ENCODE measurements around the gene PPP1R27. TPM values are rescaled to one million over a fixed set of nuclear protein-coding genes. Genes with fewer than 3 reads are reported as not detected.
A peak's percentile ranks its signal among the peaks of the same experiment; 100 is the strongest.

PPP1R27 gene
- total RNA-seq: not detected

- H3K4me1 Mint-ChIP-seq: peaks cover 11% of the 10 kb centered on the region
- H3K36me3 Mint-ChIP-seq: no peaks in the 10 kb centered on the region
- peak within 1 kb of the TSS; percentile 89 for H3K27ac Mint-ChIP-seq
- peak within 1 kb of the TSS; percentile 87 for H3K4me3 Mint-ChIP-seq
- H3K27me3 Mint-ChIP-seq: no peaks in the 10 kb centered on the region
- H3K9me3 Mint-ChIP-seq: no peaks in the 10 kb centered on the region
- no peak for DNase-seq
Measured at GRCh38 chr17:81834831-81835267, at the start of gene PPP1R27. Gene PPP1R27, minus strand, starts transcription at chr17:81835050. Its CDS starts 97 bp downstream, at chr17:81834953.

GRCh38 chr17:81884520-81884919 is 49.7 kb upstream of the PPP1R27 start:
- no peak for DNase-seq
- no peaks in the 10 kb centered on the region for H3K9me3 Mint-ChIP-seq
- H3K36me3 Mint-ChIP-seq: peaks cover 52% of the 10 kb centered on the region
- peak overlapping the region; percentile 29 for H3K27ac Mint-ChIP-seq
- H3K4me3 Mint-ChIP-seq: no peak overlapping the region
- H3K4me1 Mint-ChIP-seq: peaks cover 12% of the 10 kb centered on the region
- no peaks in the 10 kb centered on the region for H3K27me3 Mint-ChIP-seq

- no peaks in the 10 kb centered on the region for H3K9me3 Mint-ChIP-seq
- H3K27ac Mint-ChIP-seq: no peak overlapping the region
- peaks cover 31% of the 10 kb centered on the region for H3K36me3 Mint-ChIP-seq
- no peak for DNase-seq
- H3K4me3 Mint-ChIP-seq: no peak overlapping the region
- peaks cover 7% of the 10 kb centered on the region for H3K4me1 Mint-ChIP-seq
- H3K27me3 Mint-ChIP-seq: no peaks in the 10 kb centered on the region
Measured at GRCh38 chr17:81879121-81879520, 44.3 kb upstream of the PPP1R27 start.

GRCh38 chr17:81878294-81878693 is 43.4 kb upstream of the PPP1R27 start:
- Mint-ChIP-seq H3K36me3 (peaks cover 32% of the 10 kb centered on the region), H3K27me3 (no peaks in the 10 kb centered on the region), H3K4me3 (no peak overlapping the region), H3K9me3 (no peaks in the 10 kb centered on the region), H3K27ac (no peak overlapping the region), H3K4me1 (peaks cover 13% of the 10 kb centered on the region)
- DNase-seq: no peak

- no peak overlapping the region for H3K4me3 Mint-ChIP-seq
- peaks cover 36% of the 10 kb centered on the region for H3K36me3 Mint-ChIP-seq
- H3K27me3 Mint-ChIP-seq: no peaks in the 10 kb centered on the region
- H3K4me1 Mint-ChIP-seq: peaks cover 20% of the 10 kb centered on the region
- no peak for DNase-seq
- H3K27ac Mint-ChIP-seq: no peak overlapping the region
- H3K9me3 Mint-ChIP-seq: no peaks in the 10 kb centered on the region
Measured at GRCh38 chr17:81877569-81877968, 42.7 kb upstream of the PPP1R27 start.

- Mint-ChIP-seq H3K36me3 (peaks cover 24% of the 10 kb centered on the region), H3K27me3 (no peaks in the 10 kb centered on the region), H3K4me3 (peak overlapping the region; percentile 85), H3K27ac (peak overlapping the region; percentile 94), H3K4me1 (peaks cover 36% of the 10 kb centered on the region), H3K9me3 (no peaks in the 10 kb centered on the region)
- peak; percentile 97 for DNase-seq
Measured at GRCh38 chr17:81871387-81872230, 36.8 kb upstream of the PPP1R27 start.

GRCh38 chr17:81870981-81871386 is 36.1 kb upstream of the PPP1R27 start, which contains the start of gene ARHGDIA:
Gene ARHGDIA, minus strand, starts transcription at chr17:81871337. Its CDS starts 1,407 bp downstream, at chr17:81869930.
- no peaks in the 10 kb centered on the region for H3K9me3 Mint-ChIP-seq
- peaks cover 24% of the 10 kb centered on the region for H3K36me3 Mint-ChIP-seq
- H3K4me3 Mint-ChIP-seq: peak within 1 kb of the TSS; percentile 93
- DNase-seq: no peak
- H3K27ac Mint-ChIP-seq: peak within 1 kb of the TSS; percentile 95
- H3K4me1 Mint-ChIP-seq: peaks cover 37% of the 10 kb centered on the region
- H3K27me3 Mint-ChIP-seq: no peaks in the 10 kb centered on the region

- Mint-ChIP-seq H3K4me3 (peak overlapping the region; percentile 93), H3K36me3 (peaks cover 26% of the 10 kb centered on the region), H3K9me3 (no peaks in the 10 kb centered on the region), H3K27ac (peak overlapping the region; percentile 95), H3K27me3 (no peaks in the 10 kb centered on the region), H3K4me1 (peaks cover 43% of the 10 kb centered on the region)
- DNase-seq: peak; percentile 63
Measured at GRCh38 chr17:81870131-81870980, 35.5 kb upstream of the PPP1R27 start.

GRCh38 chr17:81869221-81870130 is 34.6 kb upstream of the PPP1R27 start:
- no peaks in the 10 kb centered on the region for H3K27me3 Mint-ChIP-seq
- peak overlapping the region; percentile 93 for H3K4me3 Mint-ChIP-seq
- H3K27ac Mint-ChIP-seq: peak overlapping the region; percentile 95
- peak; percentile 72 for DNase-seq
- H3K36me3 Mint-ChIP-seq: peaks cover 29% of the 10 kb centered on the region
- no peaks in the 10 kb centered on the region for H3K9me3 Mint-ChIP-seq
- peaks cover 44% of the 10 kb centered on the region for H3K4me1 Mint-ChIP-seq

- peak; percentile 18 for DNase-seq
- Mint-ChIP-seq H3K9me3 (no peaks in the 10 kb centered on the region), H3K27ac (peak overlapping the region; percentile 95), H3K27me3 (no peaks in the 10 kb centered on the region), H3K4me1 (peaks cover 42% of the 10 kb centered on the region), H3K4me3 (peak overlapping the region; percentile 93), H3K36me3 (peaks cover 30% of the 10 kb centered on the region)
Measured at GRCh38 chr17:81868674-81869220, 33.9 kb upstream of the PPP1R27 start.

GRCh38 chr17:81867991-81868673 is 33.3 kb upstream of the PPP1R27 start:
- DNase-seq: no peak
- Mint-ChIP-seq H3K27me3 (no peaks in the 10 kb centered on the region), H3K9me3 (no peaks in the 10 kb centered on the region), H3K36me3 (peaks cover 34% of the 10 kb centered on the region), H3K4me3 (peak overlapping the region; percentile 48), H3K27ac (peak overlapping the region; percentile 82), H3K4me1 (peaks cover 44% of the 10 kb centered on the region)

GRCh38 chr17:81867170-81867990 is 32.5 kb upstream of the PPP1R27 start:
- Mint-ChIP-seq H3K4me1 (peaks cover 44% of the 10 kb centered on the region), H3K36me3 (peaks cover 34% of the 10 kb centered on the region), H3K27me3 (no peaks in the 10 kb centered on the region), H3K9me3 (no peaks in the 10 kb centered on the region), H3K27ac (peak overlapping the region; percentile 82), H3K4me3 (peak overlapping the region; percentile 50)
- DNase-seq: peak; percentile 34

Data from activated naive CD8-positive, alpha-beta T cell treated with anti-CD3 and anti-CD28 coated beads for 36 hours (primary cell).